IMR-90 (cell line): ENCODE data around the gene MRPL33. TPM values are rescaled to one million over a fixed set of nuclear protein-coding genes. Genes with fewer than 3 reads are reported as not detected.

Source experiments
- ATAC-seq: fragments of 200-7000 bp; cut with Tn5 transposase; 2 replicates; pipeline ENCODE4 v1.9.1; 2020; ENCODE audit warnings: low read depth, mild to moderate bottlenecking, moderate library complexity
- BruUV-seq: library from RNA; stranded (reverse); fragments of 400-500 nt; replicated peaks from 2 replicates; lab custom pipeline; 2021; lab: Mats Ljungman, UMichigan
- CTCF ChIA-PET: fragments of 300-600 bp; formaldehyde crosslinking; extraction: SDS; loops from one replicate; lab custom pipeline; 2021; ENCODE audit warnings: antibody characterized with exemption; lab: Yijun Ruan, JAX
- POLR2A ChIA-PET: fragments of 300-600 bp; sonication (Branson Sonifier 250); formaldehyde crosslinking; loops from one replicate; lab custom pipeline; 2022; ENCODE audit warnings: antibody characterized with exemption; ENCODE audit not compliant: unreplicated experiment; lab: Charles Lee
- DNase-seq: peaks from one replicate; pipeline ENCODE4 v3.0.0; 2013
- H2AFZ ChIP-seq: replicated peaks from 2 replicates; pipeline ENCODE3; 2013; ENCODE audit warnings: low read length, mild to moderate bottlenecking; ENCODE audit not compliant: poor library complexity
- H2AK5ac ChIP-seq: 2 replicates; pipeline ENCODE4 v1.6.1; 2013; ENCODE audit warnings: low read depth, low read length, inconsistent platforms
- H2AK9ac ChIP-seq: replicated peaks from 2 replicates; pipeline ENCODE3; 2013; ENCODE audit warnings: mild to moderate bottlenecking, low read depth, low read length, moderate library complexity; ENCODE audit not compliant: poor library complexity
- H2BK120ac ChIP-seq: 2 replicates; pipeline ENCODE4 v1.6.1; 2013; ENCODE audit warnings: low read depth, low read length, inconsistent platforms
- H2BK15ac ChIP-seq: 3 replicates; pipeline ENCODE4 v1.6.1; 2013; ENCODE audit warnings: low read depth, low read length, inconsistent platforms
- H2BK20ac ChIP-seq: 2 replicates; pipeline ENCODE4 v1.6.1; 2013; ENCODE audit warnings: low read depth, mild to moderate bottlenecking, inconsistent platforms, low read length, moderate library complexity
- H2BK5ac ChIP-seq: 2 replicates; pipeline ENCODE4 v1.6.1; 2013; ENCODE audit warnings: mild to moderate bottlenecking, low read depth, low read length, inconsistent platforms; ENCODE audit not compliant: poor library complexity, severe bottlenecking
- H3K14ac ChIP-seq: replicated peaks from 2 replicates; pipeline ENCODE4 v1.6.1; 2013; ENCODE audit warnings: low read depth, low read length, inconsistent platforms
- H3K18ac ChIP-seq: 2 replicates; pipeline ENCODE4 v1.6.1; 2013; ENCODE audit warnings: low read depth, low read length, control low read depth
- H3K23ac ChIP-seq: 2 replicates; pipeline ENCODE4 v1.6.1; 2013; ENCODE audit warnings: low read depth, low read length, inconsistent platforms
- H3K27ac ChIP-seq: 2 replicates; pipeline ENCODE4 v1.5.1; 2013; ENCODE audit warnings: mild to moderate bottlenecking, control low read depth, low read length; ENCODE audit not compliant: insufficient read depth
- H3K27me3 ChIP-seq: 2 replicates; pipeline ENCODE4 v1.6.1; 2013; ENCODE audit warnings: low read length; ENCODE audit not compliant: control insufficient read depth, insufficient read depth
- H3K36me3 ChIP-seq: 2 replicates; pipeline ENCODE4 v1.6.1; 2013; ENCODE audit warnings: low read length, mixed read lengths; ENCODE audit not compliant: control insufficient read depth, insufficient read depth
- H3K4ac ChIP-seq: 2 replicates; pipeline ENCODE4 v1.6.1; 2013; ENCODE audit warnings: low read depth, low read length, inconsistent platforms
- H3K4me1 ChIP-seq: 2 replicates; pipeline ENCODE4 v1.6.1; 2013; ENCODE audit warnings: low read length, mixed read lengths; ENCODE audit not compliant: control insufficient read depth, insufficient read depth
- H3K4me2 ChIP-seq: 2 replicates; pipeline ENCODE4 v1.6.1; 2013; ENCODE audit warnings: low read depth, mild to moderate bottlenecking, control low read depth, low read length, moderate library complexity
- H3K4me3 ChIP-seq: 2 replicates; pipeline ENCODE4 v1.5.1; 2013; ENCODE audit warnings: low read depth, mild to moderate bottlenecking, control low read depth, low read length, moderate library complexity; ENCODE audit not compliant: insufficient read depth
- H3K56ac ChIP-seq: 2 replicates; pipeline ENCODE4 v1.6.1; 2013; ENCODE audit warnings: low read length, inconsistent platforms; ENCODE audit not compliant: insufficient read depth; ENCODE audit errors: extremely low read depth
- H3K79me1 ChIP-seq, 2 experiments: 2 replicates each; pipeline ENCODE4 v1.6.1; 2013; ENCODE audit warnings: low read length in 2 of 2, inconsistent platforms in 1 of 2, low read depth in 1 of 2
- H3K9ac ChIP-seq: 2 replicates; pipeline ENCODE4 v1.6.1; 2013; ENCODE audit warnings: low read depth, low read length, control low read depth
- H3K9me1 ChIP-seq: 2 replicates; pipeline ENCODE4 v1.6.1; 2013; ENCODE audit warnings: low read length, inconsistent platforms; ENCODE audit not compliant: insufficient read depth
- H3K9me3 ChIP-seq: 2 replicates; pipeline ENCODE4 v1.6.1; 2013; ENCODE audit warnings: low read length; ENCODE audit not compliant: control insufficient read depth, insufficient read depth
- H4K20me1 ChIP-seq: 2 replicates; pipeline ENCODE4 v1.6.1; 2013; ENCODE audit warnings: low read length, inconsistent platforms; ENCODE audit not compliant: insufficient read depth
- H4K5ac ChIP-seq: 2 replicates; pipeline ENCODE4 v1.6.1; 2013; ENCODE audit warnings: mild to moderate bottlenecking, low read depth, low read length, control low read depth
- H4K8ac ChIP-seq, 2 experiments: 2 replicates each; pipeline ENCODE4 v1.6.1; 2013; ENCODE audit warnings: low read depth in 2 of 2, low read length in 2 of 2, control low read depth in 1 of 2, inconsistent platforms in 1 of 2
- H4K91ac ChIP-seq: 2 replicates; pipeline ENCODE4 v1.6.1; 2013; ENCODE audit warnings: low read depth, low read length, inconsistent platforms; ENCODE audit not compliant: insufficient read depth
- CHD1 ChIP-seq: IDR thresholded peaks from 2 replicates; pipeline ENCODE4 v1.6.1; 2012; ENCODE audit warnings: low read depth, low read length, improper control_type of control experiment
- SMC3 ChIP-seq: fragments of 150-350 bp; IDR thresholded peaks from 2 replicates; pipeline ENCODE4 v1.6.1; 2016; ENCODE audit warnings: low read depth, mild to moderate bottlenecking, antibody characterized with exemption, low read length, moderate library complexity
- WGBS, 2 experiments: methylation state at CpG; one replicate each; pipeline versions ENCODE4 v1.1.5 to v1.1.7; 2013; ENCODE audit warnings: missing lambda C conversion rate in 2 of 2; ENCODE audit not compliant: insufficient read length in 1 of 2; ENCODE audit errors: extremely low coverage in 2 of 2; 5-methylcytosine and 5-hydroxymethylcytosine counted together
- dilution Hi-C: fragments of 300-500 bp; cut with HindIII; formaldehyde crosslinking; loops from one replicate; pipeline ENCODE4 v1.14.3; 2018; ENCODE audit warnings: low sequenced_read_pairs; ENCODE audit not compliant: unreplicated experiment
- in situ Hi-C: fragments of 300-500 bp; cut with MboI; formaldehyde crosslinking; loops from 3 replicates; pipeline ENCODE4 v1.14.3; 2019; ENCODE audit warnings: low sequenced_read_pairs, inconsistent platforms, mixed read lengths
- intact Hi-C: fragments of 100-400 bp; cut with micrococcal nuclease; formaldehyde crosslinking; loops from 2 replicates; pipeline ENCODE4 v1.10.0; 2022
- polyA plus RNA-seq, 3 experiments: library from polyadenylated mRNA; depleted of rRNA; stranded (reverse); fragments of >200 nt; gene quantifications; 2 replicates each; pipeline ENCODE4 v1.2.3, GENCODE V29; 2012; ENCODE audit warnings: low replicate concordance in 1 of 3
- total RNA-seq: library from RNA; depleted of rRNA; stranded (reverse); fragments of >200 nt; gene quantifications from 2 replicates; pipeline ENCODE4 v1.2.3, GENCODE V29; 2012

The MRPL33 gene
- total and polyA plus RNA-seq, 2 of the 4 experiments (the other 2 are of a cell fraction): 13.3 to 101 TPM

GRCh38 chr2:27727257-27727656, 44.3 kb upstream of the MRPL33 start:
- H3K4ac ChIP-seq: no peak overlapping the region
- ATAC-seq (no peak), DNase-seq (no peak)
- H2BK20ac ChIP-seq: no peak overlapping the region; the same call in 1 of the 2 replicates
- no peaks in the 10 kb centered on the region for H4K20me1 ChIP-seq
- H3K9me3 ChIP-seq: no peaks in the 10 kb centered on the region
- no peaks in the 10 kb centered on the region for H3K27me3 ChIP-seq
- no peak overlapping the region for H3K27ac ChIP-seq
- H3K4me3 ChIP-seq: no peak overlapping the region
- H3K23ac ChIP-seq: no peak overlapping the region
- peaks cover 8% of the 10 kb centered on the region for H3K4me1 ChIP-seq
- dilution Hi-C loops: no loop called here
- H2BK15ac ChIP-seq: no peak overlapping the region
- H3K14ac ChIP-seq: no peak overlapping the region; the same call in 1 of the 2 replicates
- H2AFZ ChIP-seq: peak overlapping the region; percentile 64
- CTCF ChIA-PET: no interaction called here
- no peak overlapping the region for H4K5ac ChIP-seq
- no peaks in the 10 kb centered on the region for H3K36me3 ChIP-seq
- no peak overlapping the region for H3K9ac ChIP-seq
- H3K79me1 ChIP-seq: no peaks in the 10 kb centered on the region
- no TSS peak for BruUV-seq
- intact Hi-C loops: no loop called here
- H2AK5ac ChIP-seq: peak overlapping the region; percentile 36; the same call in 1 of the 2 replicates
- H4K91ac ChIP-seq: no peak overlapping the region
- TF ChIP-seq SMC3: no peak
- TF ChIP-seq CHD1: no peak
- no peak overlapping the region for H3K18ac ChIP-seq
- H2AK9ac ChIP-seq: no peak overlapping the region
- POLR2A ChIA-PET: no interaction called here
- no peak overlapping the region for H3K4me2 ChIP-seq
- 69% methylated on average over 2 of the region's 9 CpGs; no CpG with 5 or more reads in 1 of the 2 experiments for WGBS, 2 experiments
- H2BK5ac ChIP-seq: no peak overlapping the region
- peaks cover 3% of the 10 kb centered on the region; the same call in 1 of the 2 replicates for H3K9me1 ChIP-seq
- no peak overlapping the region for H2BK120ac ChIP-seq
- no peak overlapping the region for H4K8ac ChIP-seq
- in situ Hi-C loops: no loop called here
- H3K56ac ChIP-seq: no peak overlapping the region
